ENCODE results near the gene SHOX. TPM values are rescaled to one million over a fixed set of nuclear protein-coding genes. Genes with fewer than 3 reads are reported as not detected.

The SHOX gene
- total RNA-seq, 2 donors from 2014 or later: not detected

- no peak for DNase-seq
- intact Hi-C loops (cut with DNase I): no loop called here
- H3K27ac ChIP-seq: no peak overlapping the region
- H3K4me3 ChIP-seq: no peak overlapping the region
- no peaks in the 10 kb centered on the region for H3K27me3 ChIP-seq
- no peaks in the 10 kb centered on the region for H3K9me3 ChIP-seq
- H3K36me3 ChIP-seq (replicated peaks in 1 of 2; ENCODE audit: insufficient read depth in 1 of 2, low read depth in 2 of 2): no peaks in the 10 kb centered on the region
- WGBS, 2 donors: 59 to 72% methylated on average over 37 to 39 of the region's 39 CpGs
- ATAC-seq: no peak
- TF ChIP-seq POLR2A (IDR thresholded peaks at IDR 0.05) (no peak), CTCF (IDR thresholded peaks at IDR 0.05) (no peak)
- H3K4me1 ChIP-seq: no peaks in the 10 kb centered on the region
Observed at GRCh38 chrX:679291-679979, 48.8 kb downstream of the SHOX start.

GRCh38 chrX:680062-680461 lies 49.5 kb downstream of the SHOX start:
- intact Hi-C loops (cut with DNase I): no loop called here
- no peak for DNase-seq
- no peak for ATAC-seq

GRCh38 chrX:681989-682388 lies 51.4 kb downstream of the SHOX start:
- no peak overlapping the region for H3K27ac ChIP-seq
- no peaks in the 10 kb centered on the region for H3K36me3 ChIP-seq (replicated peaks in 1 of 2; ENCODE audit: insufficient read depth in 1 of 2, low read depth in 2 of 2)
- H3K9me3 ChIP-seq: no peaks in the 10 kb centered on the region
- 59 to 66% methylated on average over 3 of the region's 3 CpGs for WGBS, 2 donors
- TF ChIP-seq CTCF (IDR thresholded peaks at IDR 0.05) (no peak), POLR2A (IDR thresholded peaks at IDR 0.05) (no peak)
- no peaks in the 10 kb centered on the region for H3K4me1 ChIP-seq
- DNase-seq: no peak
- intact Hi-C loops (cut with DNase I): no loop called here
- no peak overlapping the region for H3K4me3 ChIP-seq
- ATAC-seq: no peak
- H3K27me3 ChIP-seq: no peaks in the 10 kb centered on the region

More at GRCh38 chrX:680062-680461, 49.5 kb downstream of the SHOX start:
- 75% methylated on average over 14 of the region's 14 CpGs; no CpG with 5 or more reads in 1 of the 2 donors for WGBS, 2 donors
- Histone ChIP-seq H3K9me3 (no peaks in the 10 kb centered on the region), H3K27me3 (no peaks in the 10 kb centered on the region), H3K4me3 (no peak overlapping the region), H3K4me1 (no peaks in the 10 kb centered on the region), H3K36me3 (replicated peaks in 1 of 2; ENCODE audit: insufficient read depth in 1 of 2, low read depth in 2 of 2) (no peaks in the 10 kb centered on the region), H3K27ac (no peak overlapping the region)
- no peak for TF ChIP-seq POLR2A (IDR thresholded peaks at IDR 0.05)
- no peak for TF ChIP-seq CTCF (IDR thresholded peaks at IDR 0.05)

GRCh38 chrX:682892-683291 lies 52.3 kb downstream of the SHOX start:
- Histone ChIP-seq H3K36me3 (replicated peaks in 1 of 2; ENCODE audit: insufficient read depth in 1 of 2, low read depth in 2 of 2) (no peaks in the 10 kb centered on the region), H3K9me3 (no peaks in the 10 kb centered on the region), H3K27ac (no peak overlapping the region), H3K4me1 (no peaks in the 10 kb centered on the region), H3K4me3 (no peak overlapping the region), H3K27me3 (no peaks in the 10 kb centered on the region)
- ATAC-seq (no peak), DNase-seq (no peak)
- 71 to 78% methylated on average over 8 of the region's 8 CpGs for WGBS, 2 donors
- TF ChIP-seq POLR2A (IDR thresholded peaks at IDR 0.05) (no peak), CTCF (IDR thresholded peaks at IDR 0.05) (no peak)
- intact Hi-C loops (cut with DNase I): no loop called here

- ATAC-seq (no peak), DNase-seq (no peak)
- TF ChIP-seq CTCF (IDR thresholded peaks at IDR 0.05) (no peak), POLR2A (IDR thresholded peaks at IDR 0.05) (no peak)
- no peaks in the 10 kb centered on the region for H3K4me1 ChIP-seq
- no peaks in the 10 kb centered on the region for H3K27me3 ChIP-seq
- no peak overlapping the region for H3K4me3 ChIP-seq
- WGBS, 2 donors: 54 to 76% methylated on average over 8 of the region's 8 CpGs
- no peaks in the 10 kb centered on the region for H3K36me3 ChIP-seq (replicated peaks in 1 of 2; ENCODE audit: insufficient read depth in 1 of 2, low read depth in 2 of 2)
- H3K27ac ChIP-seq: no peak overlapping the region
- no peaks in the 10 kb centered on the region for H3K9me3 ChIP-seq
- intact Hi-C loops (cut with DNase I): no loop called here
Observed at GRCh38 chrX:683576-683975, 53.0 kb downstream of the SHOX start.

Measured in body of pancreas (tissue), 4 donors.